GM21576 (cell line): ENCODE measurements around the gene SNX9.

Experiments
- ATAC-seq: cut with Tn5 transposase; IDR thresholded peaks from one replicate; pipeline ENCODE4 v1.9.1; 2021; ENCODE audit warnings: mild to moderate bottlenecking, moderate library complexity; ENCODE audit not compliant: unreplicated experiment

Gene SNX9

DNA sequence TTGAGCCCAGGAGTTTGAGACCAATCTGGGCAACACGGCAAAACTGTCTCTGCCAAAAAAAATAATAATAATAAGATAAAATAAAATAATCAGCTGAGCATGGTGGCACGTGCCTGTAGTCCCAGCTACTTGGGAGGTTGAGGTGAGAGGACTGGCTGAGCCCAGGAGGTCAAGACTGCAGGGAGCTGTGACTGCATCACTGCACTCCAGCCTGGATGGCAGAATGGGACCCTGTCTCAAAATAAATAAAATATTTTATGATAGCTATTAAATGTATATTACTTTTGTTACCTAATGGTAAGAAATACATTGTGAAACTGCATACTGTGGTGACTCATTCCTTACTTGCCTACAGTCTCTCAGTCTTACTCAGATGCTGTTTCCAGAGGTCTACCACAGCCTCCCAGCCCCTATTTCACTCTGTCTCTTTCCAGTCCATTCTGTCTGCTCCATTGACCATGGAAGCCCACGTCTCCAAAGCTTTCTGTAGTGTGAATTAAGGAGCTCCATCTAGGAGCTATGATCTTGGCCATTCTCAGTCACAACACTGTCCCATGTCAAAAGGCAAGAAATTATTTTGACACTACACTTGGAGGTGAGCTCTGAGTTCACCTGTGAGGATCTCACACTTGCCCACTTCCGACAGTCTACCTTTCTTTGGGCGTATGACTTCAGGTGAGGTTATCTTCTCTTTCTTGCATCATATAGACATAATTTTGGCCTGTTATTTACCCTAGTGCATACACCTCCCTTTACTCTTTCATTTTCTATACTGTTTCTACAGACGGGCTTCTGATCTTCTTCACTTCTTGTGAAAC, 22.4 kb upstream of the SNX9 start:
- ATAC-seq: peak; percentile 94

DNA sequence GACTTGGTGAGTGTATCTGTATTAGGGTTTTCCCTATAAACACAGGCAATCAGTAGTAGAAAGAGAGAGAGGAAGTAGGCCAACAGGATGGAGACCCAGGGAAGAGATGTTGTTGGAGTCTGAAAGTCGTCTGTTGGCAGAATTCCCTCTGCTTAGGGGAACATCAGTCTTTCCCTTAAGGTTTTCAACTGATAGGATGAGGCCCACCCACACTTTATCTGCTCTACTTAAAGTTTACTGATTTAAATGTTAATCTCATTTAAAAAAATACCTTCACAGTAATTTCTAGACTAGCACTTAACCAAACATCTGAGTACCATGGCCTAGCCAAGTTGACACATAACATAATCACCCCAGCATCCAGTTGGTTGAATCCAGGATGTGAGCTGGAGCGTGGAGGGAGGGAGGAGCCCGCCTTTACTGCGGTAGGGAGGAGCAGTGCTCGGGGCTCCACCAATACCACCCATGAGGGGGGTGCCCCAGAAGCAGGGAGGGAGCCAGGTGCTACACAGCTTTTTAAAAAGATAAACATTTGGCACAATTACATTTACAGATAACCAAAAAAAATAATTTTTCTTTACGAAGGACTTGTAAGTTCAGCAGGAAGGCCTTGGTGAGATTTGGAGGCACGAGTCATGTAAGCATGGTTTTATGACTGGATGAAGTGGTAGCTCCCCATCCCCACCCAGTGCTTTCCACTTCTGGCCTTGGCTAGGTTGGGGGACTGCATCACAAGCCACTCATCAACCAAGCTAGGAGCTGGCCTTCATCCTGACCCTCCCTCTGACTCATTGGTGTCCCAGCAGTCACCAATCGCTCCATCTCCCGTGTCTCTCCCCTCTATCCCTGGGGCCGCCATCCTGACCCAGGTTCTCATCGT, 18.4 kb upstream of the SNX9 start:
- no peak for ATAC-seq

DNA sequence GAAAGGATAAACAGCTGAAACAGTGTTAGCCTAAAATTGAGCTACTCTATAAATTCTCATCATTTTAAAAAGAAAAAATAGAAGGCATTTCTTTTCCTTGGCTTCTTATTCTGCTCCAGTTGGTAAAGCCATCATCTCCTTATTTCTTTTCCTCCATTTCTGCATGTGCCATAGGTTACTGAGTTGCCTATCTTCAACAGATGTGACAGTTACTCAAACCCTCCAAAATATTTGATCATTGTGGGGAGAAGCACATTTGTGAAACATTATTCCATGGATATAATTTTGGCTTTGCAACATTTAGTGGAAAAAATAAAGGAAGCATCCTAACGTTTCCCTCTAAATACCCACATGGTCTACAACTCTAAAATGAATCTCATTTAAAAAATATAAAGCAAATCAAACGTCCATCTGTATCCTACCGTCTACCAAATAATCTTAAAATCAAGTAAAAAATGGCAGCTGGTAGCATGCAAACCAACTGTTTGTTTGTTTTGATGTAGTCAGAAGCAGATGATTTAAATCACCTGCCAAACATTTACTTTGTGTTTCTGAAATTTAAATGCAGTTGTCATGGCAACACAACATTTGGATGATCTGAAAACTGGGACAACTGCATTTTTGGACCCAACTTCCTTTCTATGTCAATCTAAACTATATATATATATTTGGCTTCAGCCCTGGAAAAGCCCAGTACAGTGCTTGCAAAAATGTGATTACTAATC, 16.8 kb upstream of the SNX9 start:
- no peak for ATAC-seq

DNA sequence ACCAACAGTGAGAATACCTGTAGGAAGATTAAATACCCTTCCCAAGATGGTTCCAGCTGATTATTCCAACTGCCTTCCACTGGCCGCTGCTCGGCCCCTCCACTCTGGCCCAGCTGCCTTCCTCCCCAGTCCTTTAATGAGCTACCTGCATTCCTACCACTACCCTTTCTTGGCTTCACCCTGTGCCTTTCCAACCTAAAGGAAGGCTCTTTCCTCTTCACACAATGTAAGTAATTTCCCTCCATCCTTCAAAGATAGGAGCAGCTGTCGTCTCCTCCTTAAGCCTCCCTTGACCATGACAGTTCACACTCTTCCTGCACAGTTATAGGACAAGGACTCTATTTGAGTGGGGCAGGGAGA, 16.2 kb upstream of the SNX9 start:
- ATAC-seq: no peak

DNA sequence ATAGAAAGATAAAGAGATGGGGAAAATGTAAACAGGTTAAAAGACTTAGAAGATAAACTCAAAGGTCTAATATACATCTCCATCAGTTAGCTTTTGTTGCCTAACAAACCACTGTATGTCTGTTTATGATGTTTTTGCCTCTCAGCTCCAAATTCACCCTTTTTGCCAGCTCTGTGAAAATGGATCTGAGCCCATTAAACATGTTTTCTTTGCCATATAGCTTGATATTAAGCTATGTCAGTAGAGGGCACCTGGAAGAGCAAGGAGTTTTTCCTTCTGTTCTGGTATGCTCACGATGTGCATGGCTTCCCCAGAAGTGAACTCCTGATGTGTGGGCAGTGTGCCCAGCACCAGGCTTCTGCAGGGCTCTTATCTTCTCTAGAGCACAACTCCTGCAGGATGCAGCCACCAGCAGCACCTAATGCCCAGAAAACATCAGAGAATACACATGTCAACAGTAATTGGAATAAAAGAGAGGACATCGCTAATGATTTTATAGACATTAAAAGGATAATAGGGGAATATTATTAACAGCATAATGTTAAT, 14.6 kb upstream of the SNX9 start:
- no peak for ATAC-seq

DNA sequence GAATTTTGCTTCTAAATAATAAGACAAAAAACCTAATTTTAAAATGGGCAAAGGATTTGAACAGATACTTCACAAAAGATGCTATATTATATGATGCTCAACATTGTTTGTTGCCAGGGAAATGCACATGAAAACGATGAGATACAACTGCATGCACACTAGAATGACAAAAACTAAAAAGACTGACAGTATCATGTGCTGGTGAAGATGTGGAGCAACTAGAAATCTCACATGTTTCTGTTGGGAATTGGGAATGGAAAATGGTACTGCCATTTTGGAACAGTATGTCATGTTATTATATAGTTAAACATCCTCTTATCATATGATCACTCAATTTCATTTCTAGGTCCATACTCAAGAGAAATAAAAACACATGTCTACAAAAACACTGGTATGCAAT, 13.4 kb upstream of the SNX9 start:
- no peak for ATAC-seq

DNA sequence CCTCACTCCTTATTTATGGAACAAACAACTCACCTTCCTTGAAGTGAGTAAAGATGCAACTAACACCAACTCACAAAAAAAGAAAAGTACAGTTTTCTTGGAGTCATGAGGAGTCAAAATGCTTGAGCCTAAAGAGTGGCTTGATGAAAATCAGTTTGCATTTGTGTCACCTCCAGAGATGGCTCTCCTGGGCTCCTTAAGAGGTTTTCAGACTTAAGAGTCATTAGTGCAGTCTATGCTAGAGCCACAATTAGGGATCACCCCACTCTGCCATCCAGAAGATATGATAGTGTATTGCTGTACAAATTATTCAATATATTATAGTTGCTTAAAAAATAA, 11.9 kb upstream of the SNX9 start:
- ATAC-seq: no peak

DNA sequence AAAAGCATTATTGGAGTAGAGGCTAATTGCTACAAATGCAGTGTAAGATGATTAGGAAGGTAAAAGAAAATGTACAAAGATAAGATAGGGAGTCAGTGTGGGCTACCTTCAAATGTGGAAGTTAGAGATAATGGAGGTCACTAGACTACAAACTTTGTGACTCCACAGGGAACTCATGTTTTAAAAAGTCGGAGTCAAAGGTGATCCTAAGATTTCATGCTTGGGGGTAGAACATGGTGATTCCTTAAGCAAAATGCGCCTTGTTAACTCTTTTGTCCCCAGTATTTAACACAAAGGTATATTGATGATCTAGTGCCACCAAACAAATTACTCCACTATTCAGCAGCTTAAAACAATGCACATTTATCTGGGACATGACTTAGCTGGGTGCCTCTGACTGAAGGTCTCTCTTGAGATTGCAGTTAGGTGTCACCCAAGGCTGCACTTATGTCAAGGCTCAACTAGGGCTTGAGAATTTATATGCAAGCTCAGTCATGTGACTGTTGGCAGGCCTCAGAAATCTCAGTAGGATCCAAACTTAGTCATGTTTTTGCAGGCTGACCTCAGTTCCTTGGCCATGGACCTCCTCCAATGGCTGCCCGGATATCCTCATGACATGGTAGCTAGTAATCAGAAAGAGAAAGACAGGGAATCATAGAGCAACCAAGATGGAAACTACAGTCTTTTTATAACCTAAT, 11.4 kb upstream of the SNX9 start:
- ATAC-seq: no peak

DNA sequence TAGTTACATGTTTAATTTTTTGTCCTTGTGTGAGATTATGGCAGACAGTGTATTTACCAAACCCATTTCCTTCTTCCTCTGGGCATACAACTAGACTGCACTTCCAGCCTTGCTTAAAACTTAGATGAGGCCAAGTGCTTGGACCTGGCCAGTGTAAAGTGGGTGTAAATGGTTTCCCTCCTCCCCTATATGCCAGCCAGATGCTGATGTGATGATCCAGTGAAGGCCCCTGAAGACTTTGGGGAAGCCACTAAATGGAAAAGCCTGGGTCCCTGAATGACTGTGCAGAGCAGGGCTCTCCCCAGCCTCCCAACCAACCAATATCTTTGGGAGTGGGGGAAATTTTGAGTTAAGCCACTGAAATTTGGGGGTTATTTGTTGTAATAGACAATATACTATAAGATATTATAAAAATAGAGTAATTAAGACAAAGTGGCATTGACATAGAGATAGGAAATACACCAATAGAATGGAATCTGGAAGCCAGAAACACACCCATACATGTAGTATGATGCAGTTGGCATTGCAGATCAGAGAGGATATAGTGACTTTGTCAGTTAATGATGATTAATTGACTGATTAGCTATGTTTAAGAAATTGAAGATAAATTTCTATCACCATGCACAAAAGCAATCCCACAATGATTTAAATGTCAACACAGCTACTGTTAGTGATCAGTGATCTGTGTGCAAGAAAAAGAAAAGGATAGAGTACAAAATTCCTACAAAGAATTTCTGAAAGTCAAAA, 10.4 kb upstream of the SNX9 start:
- ATAC-seq: no peak

DNA sequence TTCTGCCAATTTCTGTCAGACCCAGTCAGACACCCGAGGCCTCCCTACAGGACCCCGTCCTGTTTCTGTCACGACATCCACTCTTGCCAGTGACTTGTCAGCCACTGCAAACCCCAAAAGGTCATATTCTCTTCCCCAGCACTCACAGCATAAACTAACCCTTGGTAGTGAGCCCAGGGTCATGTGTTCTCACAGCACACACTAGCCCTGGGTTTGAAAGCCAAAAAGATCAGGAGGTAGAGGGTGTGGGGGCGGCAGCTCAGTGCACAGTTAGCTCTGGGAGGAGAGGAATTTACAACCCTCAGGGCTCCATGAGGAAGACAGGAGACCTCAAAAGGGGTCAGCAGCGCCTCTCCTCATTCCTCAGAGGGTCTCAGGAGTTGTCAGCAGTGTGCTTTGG, 9.9 kb upstream of the SNX9 start:
- no peak for ATAC-seq

DNA sequence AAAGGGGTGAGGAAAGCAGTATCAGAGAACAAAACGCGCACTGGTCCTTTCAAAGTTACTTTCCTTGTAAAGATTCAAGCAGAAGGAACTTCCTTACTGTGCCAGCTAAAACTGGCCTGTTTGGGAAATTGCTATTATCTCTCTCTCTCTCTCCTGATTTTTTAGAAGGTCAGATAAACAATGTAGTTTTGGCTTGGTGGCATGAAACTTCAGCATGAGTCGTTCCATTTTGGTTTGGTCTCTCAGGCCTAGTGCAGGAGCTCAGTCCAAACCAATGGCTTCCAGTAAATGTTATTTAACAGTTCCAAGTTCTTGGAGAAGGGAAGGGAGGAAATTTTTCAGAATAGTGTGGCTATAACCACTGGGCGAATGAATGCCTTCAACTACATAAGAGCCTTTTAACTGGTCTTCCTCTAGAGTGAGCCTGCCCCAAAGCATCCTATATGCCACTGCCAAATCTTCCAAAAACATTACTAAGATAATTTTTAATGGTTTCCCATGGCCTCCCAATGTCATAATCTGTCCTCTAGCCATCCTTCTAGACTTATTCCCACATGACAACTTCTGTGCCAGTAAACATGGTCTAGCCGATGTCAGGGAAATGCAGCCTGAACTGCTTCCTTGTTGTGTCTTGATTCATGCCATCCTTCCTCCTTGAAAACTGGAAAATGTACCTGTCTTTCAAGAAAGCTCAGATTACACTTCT, 9.1 kb upstream of the SNX9 start:
- ATAC-seq: no peak

DNA sequence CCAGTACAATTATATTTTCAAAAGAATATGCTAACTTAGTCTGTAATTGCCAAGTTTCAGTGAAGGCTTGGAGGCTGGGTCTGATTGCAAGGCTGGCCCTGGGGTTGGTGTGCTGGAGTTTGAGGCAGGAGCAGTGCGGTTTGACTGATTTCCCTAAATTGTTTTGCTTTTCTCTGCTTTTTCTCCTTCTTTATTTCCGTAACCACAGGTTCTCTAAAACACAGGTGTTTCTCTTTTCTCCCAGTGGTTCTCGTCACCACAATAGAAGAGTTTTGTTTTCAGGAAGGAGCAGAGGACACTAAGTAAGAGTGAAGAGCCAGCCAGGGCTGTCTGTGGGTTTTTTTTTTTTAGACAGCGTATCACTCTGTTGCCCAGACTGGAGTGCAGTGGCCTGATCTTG, 8.2 kb upstream of the SNX9 start:
- peak; percentile 77 for ATAC-seq

DNA sequence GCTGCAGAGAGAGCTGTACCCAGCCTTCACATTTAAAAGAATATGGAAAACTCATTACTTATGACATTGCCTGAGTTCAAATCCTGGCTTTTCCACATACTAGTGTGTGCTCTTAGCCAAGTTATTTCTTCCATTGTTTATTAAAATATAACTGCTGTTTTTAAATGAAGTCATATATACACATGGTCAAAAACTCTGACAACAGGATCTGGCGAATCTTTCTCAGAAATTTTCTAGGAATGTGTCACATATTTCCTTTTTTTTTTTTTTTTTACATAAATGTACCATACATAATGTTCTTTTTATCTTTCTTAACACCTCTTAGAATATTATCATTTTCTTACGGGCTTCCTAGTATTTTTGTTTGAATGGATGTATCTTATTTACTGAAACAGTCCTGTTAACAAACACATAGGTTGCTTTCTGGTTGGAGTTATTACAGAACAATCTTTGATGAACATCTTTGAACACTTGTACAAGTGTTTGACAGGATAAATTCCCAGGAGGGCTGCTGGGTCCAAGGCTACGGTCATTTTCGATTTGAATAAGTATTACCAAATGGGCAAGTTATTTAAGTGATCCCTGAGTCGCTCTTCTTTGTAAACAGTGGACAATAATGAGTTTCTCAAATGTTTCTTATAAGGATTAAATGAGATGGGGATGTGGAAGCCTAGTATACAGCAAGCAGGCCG, 1.6 kb upstream of the SNX9 start:
- no peak for ATAC-seq

DNA sequence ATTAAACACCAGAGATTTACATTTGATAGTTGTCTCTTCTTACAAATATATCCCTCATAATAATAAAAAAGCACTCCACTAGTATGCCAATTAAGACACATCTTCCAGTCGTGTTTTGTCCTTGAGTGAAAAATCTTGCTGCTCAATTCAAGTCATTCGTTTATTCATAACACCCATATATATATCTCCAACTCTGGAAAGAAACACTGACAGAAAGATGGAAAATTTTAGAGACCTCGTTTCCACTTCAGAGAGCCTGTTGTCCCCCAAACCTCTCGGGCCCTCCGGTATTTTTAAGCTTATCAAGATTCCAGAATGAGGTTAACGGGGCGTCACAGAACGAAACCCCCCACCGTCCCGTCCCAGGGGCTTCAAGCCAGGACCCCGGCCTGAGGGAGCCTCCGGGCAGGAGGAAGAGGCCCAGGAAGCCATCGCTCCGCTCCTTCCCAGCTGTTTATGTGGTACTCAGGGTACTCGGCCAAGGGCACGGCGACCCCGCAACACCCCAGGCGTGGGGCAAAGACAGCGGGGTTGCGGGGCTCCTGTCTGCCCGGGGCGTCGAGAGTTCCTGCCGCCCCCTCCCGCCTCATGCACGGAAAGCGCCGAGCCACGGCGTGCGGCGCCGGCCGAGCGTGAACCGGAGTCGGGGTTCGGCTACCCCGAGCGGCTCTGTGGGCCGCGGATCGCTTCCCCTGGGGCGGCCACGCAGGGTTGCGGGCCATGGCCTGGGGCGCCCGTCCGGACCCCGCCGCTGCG, 623 bp upstream of the SNX9 start:
- no peak for ATAC-seq

DNA sequence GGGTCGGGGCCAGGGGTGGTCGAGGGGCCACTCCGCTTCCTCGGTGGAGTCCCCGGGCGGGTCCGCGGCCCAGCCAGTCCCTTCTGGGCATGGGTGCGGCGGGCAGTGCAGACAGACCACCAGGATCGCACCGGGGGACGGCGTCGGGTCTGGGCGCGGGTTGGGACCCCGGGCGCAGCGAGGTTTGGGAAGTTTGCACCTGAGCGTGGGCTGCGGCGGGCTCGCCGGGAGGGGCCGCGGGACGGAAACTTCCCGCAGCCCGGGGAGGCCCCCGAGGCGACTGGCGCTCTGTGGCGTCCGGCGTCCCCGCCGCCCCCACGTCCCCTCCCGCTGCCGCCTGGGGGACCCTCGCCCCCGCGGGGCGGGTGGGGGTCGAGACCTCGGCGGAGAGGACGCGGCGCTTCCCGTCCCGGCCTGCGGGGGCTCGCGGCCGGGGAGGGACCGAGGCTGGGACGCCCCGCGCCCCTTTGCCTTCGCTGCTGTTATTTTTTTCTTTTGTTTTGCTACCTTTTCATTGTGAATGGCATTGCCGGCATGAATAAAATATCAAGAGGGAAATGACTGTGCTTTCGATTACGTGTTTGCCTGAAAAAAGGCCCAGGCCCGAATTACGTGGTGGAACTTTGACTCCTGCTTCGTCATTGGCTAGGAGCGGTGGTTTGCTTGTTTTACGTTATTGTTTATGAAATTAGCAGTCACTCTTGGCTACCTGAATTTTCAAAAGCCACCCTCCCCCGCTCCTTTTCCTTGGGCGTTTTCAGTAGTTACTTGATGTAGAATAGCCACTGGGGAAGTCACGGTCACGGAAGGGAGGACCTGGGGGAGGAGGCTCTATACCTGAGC, 703 bp downstream of the SNX9 start:
- ATAC-seq: peak; percentile 60

DNA sequence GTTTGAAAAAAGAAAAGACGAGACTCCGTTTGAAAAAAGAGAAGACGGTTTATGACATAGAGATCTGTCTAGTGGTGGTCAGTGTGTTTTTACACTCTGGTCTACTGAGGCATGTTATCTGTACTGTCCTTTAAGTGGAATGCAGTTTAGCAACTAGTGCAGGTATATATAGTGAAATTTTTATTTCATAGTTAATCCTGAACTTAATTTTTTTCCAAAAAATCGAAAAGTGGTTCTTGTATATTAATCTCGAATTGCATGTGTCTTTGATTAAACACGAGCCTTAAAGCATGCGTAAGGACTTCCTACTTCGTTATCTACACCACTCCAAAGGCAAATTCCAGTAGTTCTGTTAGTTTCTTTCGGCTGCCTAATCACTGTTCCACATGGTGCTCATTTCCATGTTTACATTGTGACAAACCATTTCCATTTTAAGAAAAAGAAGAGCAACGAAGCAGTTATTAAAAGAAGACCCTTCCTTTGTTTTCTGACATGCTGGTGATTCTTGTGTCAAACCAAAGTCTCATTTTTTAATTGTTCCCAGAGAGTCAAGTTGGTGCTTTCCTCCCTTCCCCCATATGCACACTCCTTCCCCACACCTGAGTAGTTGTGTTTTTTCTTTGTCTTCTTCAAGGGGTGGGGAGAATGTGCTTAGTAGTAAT, 2.3 kb downstream of the SNX9 start:
- ATAC-seq: no peak
